Type B pancreatic cell (in vitro differentiated cells): ENCODE results near the gene UTP14C. TPM values are rescaled to one million over a fixed set of nuclear protein-coding genes. Genes with fewer than 3 reads are reported as not detected.
A peak's percentile ranks its signal among the peaks of the same experiment; 100 is the strongest.

Source experiments
- DNase-seq: peaks from one replicate; pipeline ENCODE4 v3.0.0; 2021; ENCODE audit warnings: mixed read lengths; ENCODE audit not compliant: unreplicated experiment; ENCODE audit errors: extremely low spot score
- H3K27ac Mint-ChIP-seq: 2 replicates; pipeline ENCODE4 v1.8.0; 2021; ENCODE audit warnings: mild to moderate bottlenecking, mixed read lengths
- H3K27me3 Mint-ChIP-seq: 2 replicates; pipeline ENCODE4 v1.8.0; 2021; ENCODE audit warnings: mixed read lengths
- H3K36me3 Mint-ChIP-seq: 2 replicates; pipeline ENCODE4 v1.8.0; 2021; ENCODE audit warnings: mixed read lengths
- H3K4me1 Mint-ChIP-seq: one replicate; pipeline ENCODE4 v1.8.0; 2021; ENCODE audit warnings: mixed read lengths; ENCODE audit not compliant: unreplicated experiment
- H3K4me3 Mint-ChIP-seq: 2 replicates; pipeline ENCODE4 v1.8.0; 2021; ENCODE audit warnings: mild to moderate bottlenecking, mixed read lengths
- H3K9me3 Mint-ChIP-seq: 2 replicates; pipeline ENCODE4 v1.8.0; 2021; ENCODE audit warnings: mixed read lengths
- CTCF ChIP-seq: fragments of 200-600 bp; sonication (generic); conservative IDR thresholded peaks from 2 replicates; pipeline ENCODE4 v1.5.0; 2021; ENCODE audit warnings: antibody characterized with exemption, mild to moderate bottlenecking
- total RNA-seq: library from RNA; stranded (reverse); gene quantifications from 2 replicates; pipeline ENCODE4 v1.2.1, GENCODE V29; 2021; ENCODE audit warnings: low replicate concordance

UTP14C gene
- total RNA-seq, 1 donor from 2014 or later: 18.7 TPM

- Mint-ChIP-seq H3K27ac (no peak overlapping the region), H3K36me3 (no peaks in the 10 kb centered on the region), H3K4me3 (no peak overlapping the region), H3K27me3 (no peaks in the 10 kb centered on the region), H3K4me1 (peaks cover 42% of the 10 kb centered on the region), H3K9me3 (no peaks in the 10 kb centered on the region)
- no peak for TF ChIP-seq CTCF
- no peak for DNase-seq
Measured at GRCh38 chr13:51995677-51996551, 28.6 kb upstream of the UTP14C start.

- TF ChIP-seq CTCF: no peak
- Mint-ChIP-seq H3K4me1 (peaks cover 47% of the 10 kb centered on the region), H3K4me3 (no peak overlapping the region), H3K27me3 (no peaks in the 10 kb centered on the region), H3K36me3 (no peaks in the 10 kb centered on the region), H3K9me3 (no peaks in the 10 kb centered on the region), H3K27ac (no peak overlapping the region)
- DNase-seq: no peak
Measured at GRCh38 chr13:51996641-51997040, 27.9 kb upstream of the UTP14C start.

- no peak for DNase-seq
- H3K27ac Mint-ChIP-seq: no peak overlapping the region
- no peak overlapping the region for H3K4me3 Mint-ChIP-seq
- no peak for TF ChIP-seq CTCF
- no peaks in the 10 kb centered on the region for H3K27me3 Mint-ChIP-seq
- peaks cover 47% of the 10 kb centered on the region for H3K4me1 Mint-ChIP-seq
- H3K9me3 Mint-ChIP-seq: no peaks in the 10 kb centered on the region
- no peaks in the 10 kb centered on the region for H3K36me3 Mint-ChIP-seq
Measured at GRCh38 chr13:51997186-51997585, 27.3 kb upstream of the UTP14C start.

- no peak for TF ChIP-seq CTCF
- no peaks in the 10 kb centered on the region for H3K27me3 Mint-ChIP-seq
- no peaks in the 10 kb centered on the region for H3K9me3 Mint-ChIP-seq
- no peak for DNase-seq
- peaks cover 47% of the 10 kb centered on the region for H3K4me1 Mint-ChIP-seq
- H3K4me3 Mint-ChIP-seq: no peak overlapping the region
- H3K36me3 Mint-ChIP-seq: no peaks in the 10 kb centered on the region
- H3K27ac Mint-ChIP-seq: no peak overlapping the region
Measured at GRCh38 chr13:51997641-51998330, 26.7 kb upstream of the UTP14C start.

- Mint-ChIP-seq H3K9me3 (no peaks in the 10 kb centered on the region), H3K4me3 (peak overlapping the region; percentile 59), H3K4me1 (peaks cover 51% of the 10 kb centered on the region), H3K27me3 (no peaks in the 10 kb centered on the region), H3K27ac (peak overlapping the region; percentile 77), H3K36me3 (no peaks in the 10 kb centered on the region)
- no peak for TF ChIP-seq CTCF
- DNase-seq: no peak
Measured at GRCh38 chr13:51998723-51999509, 25.6 kb upstream of the UTP14C start.
